ENCODE results near the gene SEMA5A.

The SEMA5A gene

GRCh38 chr5:9314558-9314957 lies 231.3 kb downstream of the SEMA5A start:
- Histone ChIP-seq H3K27me3 (ENCODE audit: control insufficient read depth in 1 of 2, insufficient read depth in 1 of 2, low read length in 2 of 2) (no peaks in the 10 kb centered on the region), H2AFZ (ENCODE audit: low read depth, low read length) (no peak overlapping the region), H3K4me2 (ENCODE audit: low read length, poor library complexity, severe bottlenecking) (no peak overlapping the region), H3K18ac (ENCODE audit: low read depth in 1 of 2, low read length in 2 of 2) (no peak overlapping the region), H3K4ac (ENCODE audit: low read depth in 1 of 2, low read length in 2 of 2) (no peak overlapping the region), H3K9me3 (ENCODE audit: control insufficient read depth, low read length) (no peaks in the 10 kb centered on the region), H3K23ac (ENCODE audit: low read length in 2 of 2) (no peak overlapping the region), H3K27ac (ENCODE audit: low read length, poor library complexity, severe bottlenecking) (no peak overlapping the region), H2BK5ac (ENCODE audit: low read depth, low read length, poor library complexity, severe bottlenecking) (no peak overlapping the region), H2BK15ac (ENCODE audit: low read depth, poor library complexity, severe bottlenecking) (no peak overlapping the region), H3K4me3 (ENCODE audit: insufficient read depth in 1 of 2, low read depth in 1 of 2, low read length in 2 of 2) (no peak overlapping the region), H2BK120ac (ENCODE audit: low read depth, low read length) (no peak overlapping the region), H2BK12ac (ENCODE audit: low read length in 2 of 2) (no peak overlapping the region), H3K79me1 (replicated peaks; ENCODE audit: low read length, poor library complexity, severe bottlenecking) (peaks cover 7% of the 10 kb centered on the region), H3K36me3 (ENCODE audit: control insufficient read depth in 1 of 2, insufficient read depth in 2 of 2, low read depth in 1 of 2, low read length in 2 of 2) (peaks cover 0 to 3% of the 10 kb centered on the region in 2 experiments), H3K14ac (ENCODE audit: low read length in 2 of 2) (no peak overlapping the region), H4K8ac (ENCODE audit: low read length) (no peak overlapping the region), H2AK5ac (ENCODE audit: low read length, severe bottlenecking) (no peak overlapping the region), H3K9ac (ENCODE audit: low read length) (no peak overlapping the region), H4K91ac (ENCODE audit: low read length) (no peak overlapping the region), H3K4me1 (ENCODE audit: control insufficient read depth, insufficient read depth, low read depth, low read length) (no peaks in the 10 kb centered on the region)
- 88% methylated on average over 5 of the region's 6 CpGs for WGBS
- no peak for DNase-seq

GRCh38 chr5:9313751-9314150 lies 232.1 kb downstream of the SEMA5A start:
- Histone ChIP-seq H3K4ac (ENCODE audit: low read depth in 1 of 2, low read length in 2 of 2) (no peak overlapping the region), H3K27ac (ENCODE audit: low read length, poor library complexity, severe bottlenecking) (no peak overlapping the region), H4K91ac (ENCODE audit: low read length) (no peak overlapping the region), H2BK5ac (ENCODE audit: low read depth, low read length, poor library complexity, severe bottlenecking) (no peak overlapping the region), H2BK120ac (ENCODE audit: low read depth, low read length) (no peak overlapping the region), H3K79me1 (replicated peaks; ENCODE audit: low read length, poor library complexity, severe bottlenecking) (peaks cover 3% of the 10 kb centered on the region), H2BK15ac (ENCODE audit: low read depth, poor library complexity, severe bottlenecking) (no peak overlapping the region), H3K9ac (ENCODE audit: low read length) (no peak overlapping the region), H2AK5ac (ENCODE audit: low read length, severe bottlenecking) (no peak overlapping the region), H4K8ac (ENCODE audit: low read length) (no peak overlapping the region), H3K4me2 (ENCODE audit: low read length, poor library complexity, severe bottlenecking) (no peak overlapping the region), H2BK12ac (ENCODE audit: low read length in 2 of 2) (no peak overlapping the region), H2AFZ (ENCODE audit: low read depth, low read length) (no peak overlapping the region), H3K9me3 (ENCODE audit: control insufficient read depth, low read length) (no peaks in the 10 kb centered on the region), H3K36me3 (ENCODE audit: control insufficient read depth in 1 of 2, insufficient read depth in 2 of 2, low read depth in 1 of 2, low read length in 2 of 2) (peaks cover 0 to 7% of the 10 kb centered on the region in 2 experiments), H3K27me3 (ENCODE audit: control insufficient read depth in 1 of 2, insufficient read depth in 1 of 2, low read length in 2 of 2) (no peaks in the 10 kb centered on the region), H3K18ac (ENCODE audit: low read depth in 1 of 2, low read length in 2 of 2) (no peak overlapping the region), H3K4me1 (ENCODE audit: control insufficient read depth, insufficient read depth, low read depth, low read length) (no peaks in the 10 kb centered on the region), H3K4me3 (ENCODE audit: insufficient read depth in 1 of 2, low read depth in 1 of 2, low read length in 2 of 2) (no peak overlapping the region), H3K23ac (ENCODE audit: low read length in 2 of 2) (no peak overlapping the region), H3K14ac (ENCODE audit: low read length in 2 of 2) (no peak overlapping the region)
- DNase-seq, result no peak

DNA sequence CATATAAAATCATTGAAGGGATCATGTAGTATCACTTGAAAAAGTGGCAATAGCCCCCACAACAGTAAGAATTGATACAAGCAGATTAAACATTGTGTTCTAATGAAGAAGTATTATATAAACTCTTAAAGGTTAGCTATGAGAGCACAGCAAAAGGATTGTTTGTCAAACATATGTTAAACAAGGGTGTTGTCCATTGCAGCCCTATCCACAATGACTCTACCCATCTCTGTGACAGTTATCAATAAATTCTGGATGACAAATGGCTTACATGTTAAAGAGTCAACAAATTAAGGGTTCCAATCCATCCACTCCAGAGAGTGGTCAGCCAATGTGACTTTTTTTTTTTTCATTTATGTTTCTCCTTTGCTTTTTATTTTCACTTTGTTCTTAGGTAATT lies 238.7 kb downstream of the SEMA5A start:
- Histone ChIP-seq H3K14ac (ENCODE audit: low read length in 2 of 2) (no peak overlapping the region), H3K79me1 (replicated peaks; ENCODE audit: low read length, poor library complexity, severe bottlenecking) (peaks cover 6% of the 10 kb centered on the region), H3K23ac (ENCODE audit: low read length in 2 of 2) (no peak overlapping the region), H3K4ac (ENCODE audit: low read depth in 1 of 2, low read length in 2 of 2) (no peak overlapping the region), H2AFZ (ENCODE audit: low read depth, low read length) (no peak overlapping the region), H3K4me3 (ENCODE audit: insufficient read depth in 1 of 2, low read depth in 1 of 2, low read length in 2 of 2) (no peak overlapping the region), H3K27ac (ENCODE audit: low read length, poor library complexity, severe bottlenecking) (no peak overlapping the region), H4K8ac (ENCODE audit: low read length) (no peak overlapping the region), H2BK12ac (ENCODE audit: low read length in 2 of 2) (no peak overlapping the region), H3K18ac (ENCODE audit: low read depth in 1 of 2, low read length in 2 of 2) (no peak overlapping the region), H3K4me2 (ENCODE audit: low read length, poor library complexity, severe bottlenecking) (no peak overlapping the region), H3K9me3 (ENCODE audit: control insufficient read depth, low read length) (no peaks in the 10 kb centered on the region), H3K9ac (ENCODE audit: low read length) (no peak overlapping the region), H3K36me3 (ENCODE audit: control insufficient read depth in 1 of 2, insufficient read depth in 2 of 2, low read depth in 1 of 2, low read length in 2 of 2) (peaks cover 0 to 3% of the 10 kb centered on the region in 2 experiments), H3K4me1 (ENCODE audit: control insufficient read depth, insufficient read depth, low read depth, low read length) (no peaks in the 10 kb centered on the region), H2BK5ac (ENCODE audit: low read depth, low read length, poor library complexity, severe bottlenecking) (no peak overlapping the region), H4K91ac (ENCODE audit: low read length) (no peak overlapping the region), H2AK5ac (ENCODE audit: low read length, severe bottlenecking) (no peak overlapping the region), H2BK15ac (ENCODE audit: low read depth, poor library complexity, severe bottlenecking) (no peak overlapping the region), H3K27me3 (ENCODE audit: control insufficient read depth in 1 of 2, insufficient read depth in 1 of 2, low read length in 2 of 2) (no peaks in the 10 kb centered on the region), H2BK120ac (ENCODE audit: low read depth, low read length) (no peak overlapping the region)
- no peak for DNase-seq

GRCh38 chr5:9302218-9302617 lies 243.7 kb downstream of the SEMA5A start:
- H2BK15ac ChIP-seq (ENCODE audit: low read depth, poor library complexity, severe bottlenecking), result no peak overlapping the region
- no peak overlapping the region for H3K23ac ChIP-seq (ENCODE audit: low read length in 2 of 2)
- H2AK5ac ChIP-seq (ENCODE audit: low read length, severe bottlenecking), result no peak overlapping the region
- 6% methylated on average over 2 of the region's 2 CpGs for WGBS
- no peaks in the 10 kb centered on the region for H3K27me3 ChIP-seq (ENCODE audit: control insufficient read depth in 1 of 2, insufficient read depth in 1 of 2, low read length in 2 of 2)
- H3K27ac ChIP-seq (ENCODE audit: low read length, poor library complexity, severe bottlenecking), result no peak overlapping the region
- no peak overlapping the region for H3K9ac ChIP-seq (ENCODE audit: low read length)
- no peak overlapping the region for H3K4me3 ChIP-seq (ENCODE audit: insufficient read depth in 1 of 2, low read depth in 1 of 2, low read length in 2 of 2)
- no peak overlapping the region for H2BK5ac ChIP-seq (ENCODE audit: low read depth, low read length, poor library complexity, severe bottlenecking)
- H3K36me3 ChIP-seq (ENCODE audit: control insufficient read depth in 1 of 2, insufficient read depth in 2 of 2, low read depth in 1 of 2, low read length in 2 of 2), result peaks cover 0 to 5% of the 10 kb centered on the region in 2 experiments
- no peaks in the 10 kb centered on the region for H3K9me3 ChIP-seq (ENCODE audit: control insufficient read depth, low read length)
- H3K14ac ChIP-seq (ENCODE audit: low read length in 2 of 2), result no peak overlapping the region
- peak; percentile 57 for DNase-seq
- no peak overlapping the region for H2BK120ac ChIP-seq (ENCODE audit: low read depth, low read length)
- no peak overlapping the region for H3K4ac ChIP-seq (ENCODE audit: low read depth in 1 of 2, low read length in 2 of 2)
- H2BK12ac ChIP-seq (ENCODE audit: low read length in 2 of 2), result no peak overlapping the region
- no peak overlapping the region for H4K8ac ChIP-seq (ENCODE audit: low read length)
- H2AFZ ChIP-seq (ENCODE audit: low read depth, low read length), result no peak overlapping the region
- no peak overlapping the region for H3K4me2 ChIP-seq (ENCODE audit: low read length, poor library complexity, severe bottlenecking)
- H4K91ac ChIP-seq (ENCODE audit: low read length), result no peak overlapping the region
- no peaks in the 10 kb centered on the region for H3K4me1 ChIP-seq (ENCODE audit: control insufficient read depth, insufficient read depth, low read depth, low read length)
- H3K18ac ChIP-seq (ENCODE audit: low read depth in 1 of 2, low read length in 2 of 2), result no peak overlapping the region
- peaks cover 16% of the 10 kb centered on the region for H3K79me1 ChIP-seq (replicated peaks; ENCODE audit: low read length, poor library complexity, severe bottlenecking)

Data from mesenchymal stem cell (in vitro differentiated cells and primary cell).